ENCODE results near the gene CST1.
"Not testable (repeated sequence)": the region's sequence is repeated elsewhere in the genome, so short reads cannot be mapped to it uniquely, and the experiment has no call there.

Gene CST1

DNA sequence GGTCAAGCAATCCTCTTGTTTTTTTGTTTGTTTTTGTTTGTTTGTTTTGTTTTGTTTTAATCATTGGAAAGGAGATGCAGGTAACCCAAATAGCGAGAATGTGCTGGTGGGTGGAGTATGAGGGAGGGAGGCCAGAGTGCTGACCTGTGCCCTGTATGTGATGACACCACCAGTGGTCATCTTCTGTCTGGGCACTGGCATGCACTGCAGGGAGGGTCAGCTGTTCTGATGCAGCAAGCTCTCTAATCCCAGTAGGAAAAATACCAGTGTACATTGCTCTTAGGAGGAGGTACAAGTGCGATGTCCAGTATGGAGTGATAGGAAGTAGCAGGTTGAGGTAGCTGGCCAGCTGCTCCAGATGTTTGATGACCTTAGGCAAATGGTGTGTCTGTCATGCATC lies 2.9 kb upstream of the CST1 start:
- no peak for DNase-seq

- DNase-seq = no peak
These were observed 2.4 kb upstream of the CST1 start for GRCh38 chr20:23753194-23753548.

- DNase-seq = no peak
These were observed 1.9 kb upstream of the CST1 start for GRCh38 chr20:23752481-23753193.

DNA sequence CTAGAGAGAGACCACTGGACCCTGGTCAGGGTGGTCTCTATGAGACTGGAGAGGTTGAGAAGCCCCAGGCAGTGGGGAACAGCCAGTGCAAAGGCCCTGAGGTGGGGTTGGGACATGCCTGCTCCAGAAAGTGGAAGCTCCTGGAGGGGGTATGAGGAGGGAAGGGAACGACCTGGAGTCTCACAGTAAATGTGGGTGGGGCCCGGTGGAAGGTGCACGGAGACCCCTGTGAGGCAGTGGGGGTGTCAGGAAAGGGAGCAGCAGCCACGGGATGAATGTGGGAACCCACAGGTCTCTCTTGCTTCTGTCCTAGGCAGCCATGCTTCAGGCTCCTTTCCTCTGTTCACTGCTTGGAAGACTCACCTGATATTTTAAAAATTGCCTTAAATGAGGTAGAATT lies 1.3 kb upstream of the CST1 start:
- DNase-seq = no peak

DNA sequence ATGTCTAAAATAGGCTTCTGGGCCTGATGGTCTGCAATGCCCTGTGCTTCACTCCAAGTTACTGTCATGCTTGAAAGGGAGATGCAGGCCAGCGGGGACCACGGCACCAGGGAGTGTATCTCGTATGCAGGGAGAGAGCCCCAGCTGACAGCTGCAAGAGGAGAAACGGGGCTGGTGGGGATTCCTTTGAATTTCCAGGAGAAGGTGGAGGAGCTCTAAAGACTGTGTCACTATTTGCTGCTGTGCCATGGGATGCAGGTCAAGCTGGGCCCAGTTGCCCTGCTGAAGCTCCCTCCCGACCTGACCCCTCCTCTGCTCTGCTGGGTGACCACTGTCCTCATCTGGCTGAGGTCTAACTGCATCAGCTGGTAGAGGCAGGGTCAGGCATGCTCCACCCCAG lies 989 bp downstream of the CST1 start:
- DNase-seq = no peak

GRCh38 chr20:23748975-23749374 lies 1.8 kb downstream of the CST1 start:
- DNase-seq = not testable (repeated sequence)

DNA sequence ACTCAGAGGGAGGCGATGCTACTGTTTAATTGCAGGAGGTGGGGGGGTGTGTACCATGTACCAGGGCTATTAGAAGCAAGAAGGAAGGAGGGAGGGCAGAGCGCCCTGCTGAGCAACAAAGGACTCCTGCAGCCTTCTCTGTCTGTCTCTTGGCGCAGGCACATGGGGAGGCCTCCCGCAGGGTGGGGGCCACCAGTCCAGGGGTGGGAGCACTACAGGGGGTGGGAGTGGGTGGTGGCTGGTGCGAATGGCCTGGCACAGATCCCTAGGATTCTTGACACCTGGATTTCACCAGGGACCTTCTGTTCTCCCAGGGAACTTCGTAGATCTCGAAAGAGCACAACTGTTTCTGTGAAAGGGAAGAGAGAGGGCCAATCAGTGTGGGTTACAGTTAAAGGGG lies 3.2 kb downstream of the CST1 start:
- DNase-seq = not testable (repeated sequence)

DNA sequence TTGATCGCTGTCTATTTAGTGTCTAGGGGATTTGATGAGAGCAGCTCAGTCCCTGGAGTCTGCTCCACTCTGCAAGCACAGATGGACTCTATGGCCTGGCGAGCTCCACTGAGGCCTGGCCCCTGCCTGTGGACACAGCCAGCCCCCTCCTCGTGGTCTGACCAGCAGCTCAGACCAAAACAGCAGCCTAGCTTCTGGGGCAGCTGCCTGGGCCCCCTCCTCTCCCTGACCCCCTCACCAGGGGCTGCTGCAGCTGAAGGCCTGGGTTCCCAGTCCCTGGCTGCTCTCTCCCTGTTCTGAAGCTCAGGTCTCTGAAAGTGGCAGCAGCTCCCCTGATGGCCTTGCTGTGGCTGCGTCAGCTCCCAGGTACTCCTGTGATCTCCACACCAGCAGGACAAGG lies 3.6 kb downstream of the CST1 start:
- not testable (repeated sequence) for DNase-seq

GRCh38 chr20:23746321-23746720 lies 4.4 kb downstream of the CST1 start:
- no peak for DNase-seq

- DNase-seq = no peak
These were observed 5.5 kb downstream of the CST1 start for GRCh38 chr20:23745247-23745646.

DNA sequence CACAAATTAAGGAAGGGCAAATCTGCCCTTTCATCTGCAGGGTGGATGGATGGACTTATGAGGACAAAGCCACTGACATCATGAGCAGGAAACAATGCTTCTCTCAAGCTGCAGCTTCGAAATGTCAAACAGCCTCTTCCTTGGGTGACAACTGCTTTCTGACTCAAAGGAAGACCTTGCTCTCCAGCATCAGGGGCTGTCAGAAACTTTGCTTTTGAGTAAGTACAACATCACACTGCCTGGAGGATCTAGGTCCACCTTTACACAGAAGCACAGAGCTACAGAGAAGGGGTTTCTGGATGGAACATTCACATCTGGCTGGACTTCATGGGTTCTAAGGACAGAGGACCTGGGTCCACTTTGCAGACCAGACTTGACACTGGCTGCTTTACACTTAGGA lies 5.9 kb downstream of the CST1 start:
- no peak for DNase-seq

GRCh38 chr20:23735391-23735790 lies 15.3 kb downstream of the CST1 start:
- DNase-seq = not testable (repeated sequence)

DNA sequence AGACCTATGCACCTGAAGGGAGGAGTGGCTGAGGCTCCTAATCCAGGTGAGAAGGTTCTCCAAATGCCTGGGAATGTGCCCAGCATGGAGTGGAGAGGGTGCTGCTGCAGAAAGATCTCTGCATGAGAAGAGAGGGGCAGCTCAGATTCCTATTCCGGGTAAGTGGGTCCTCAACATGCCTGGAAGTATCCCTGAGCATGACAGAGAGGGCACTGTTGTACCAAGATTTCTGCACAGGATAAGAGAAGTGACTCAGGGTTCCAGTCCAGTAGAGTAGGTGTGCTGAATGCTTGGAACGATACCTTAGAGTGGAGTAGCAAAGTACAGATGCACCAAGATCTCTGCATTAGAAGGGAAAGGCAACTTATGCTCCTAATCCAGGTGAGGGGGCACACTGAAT lies 15.8 kb downstream of the CST1 start:
- DNase-seq = not testable (repeated sequence)

- DNase-seq = not testable (repeated sequence)
These were observed 16.3 kb downstream of the CST1 start for GRCh38 chr20:23734440-23734839.

GRCh38 chr20:23727016-23727415 lies 23.7 kb downstream of the CST1 start:
- no peak for DNase-seq

DNA sequence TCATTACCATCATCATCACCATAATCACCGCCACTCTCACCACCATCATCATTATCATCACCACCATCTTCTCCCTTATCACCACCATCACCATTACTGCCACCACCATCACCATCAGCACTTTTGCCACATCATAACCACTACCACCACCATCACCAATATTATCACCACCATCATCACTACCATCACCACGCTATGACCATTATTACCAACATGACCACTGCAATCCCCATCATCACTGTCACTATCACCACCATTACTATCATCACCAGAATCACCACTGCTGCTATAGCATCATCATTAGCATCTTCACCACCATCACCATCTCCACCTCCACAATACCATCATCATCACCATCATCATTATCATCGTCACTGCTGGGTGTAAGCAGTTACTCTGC lies 25.6 kb downstream of the CST1 start:
- no peak for DNase-seq

- DNase-seq = not testable (repeated sequence)
These were observed 27.0 kb downstream of the CST1 start for GRCh38 chr20:23723659-23724307.

DNA sequence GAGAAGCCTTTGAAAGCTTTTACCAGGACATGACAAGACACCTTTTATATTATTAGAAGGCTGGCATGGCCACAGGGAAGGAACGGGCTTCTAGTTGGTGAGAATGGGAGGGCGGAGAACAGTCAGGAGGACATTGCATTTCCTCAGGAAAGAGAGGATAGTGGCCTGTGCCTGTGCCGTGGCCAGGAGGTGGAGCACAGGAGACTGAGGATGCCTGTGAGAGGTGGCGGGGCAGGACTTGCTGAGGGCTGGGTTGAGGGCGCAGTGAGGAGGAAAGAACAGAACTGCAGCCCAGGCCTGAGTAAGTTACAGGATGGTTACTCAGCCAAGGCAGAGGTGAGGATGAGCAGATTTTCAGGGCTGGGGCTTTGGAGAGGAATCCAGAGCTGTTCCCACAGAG lies 27.9 kb downstream of the CST1 start:
- DNase-seq = not testable (repeated sequence)

- no peak for DNase-seq
These were observed 28.8 kb downstream of the CST1 start for GRCh38 chr20:23721962-23722361.

DNA sequence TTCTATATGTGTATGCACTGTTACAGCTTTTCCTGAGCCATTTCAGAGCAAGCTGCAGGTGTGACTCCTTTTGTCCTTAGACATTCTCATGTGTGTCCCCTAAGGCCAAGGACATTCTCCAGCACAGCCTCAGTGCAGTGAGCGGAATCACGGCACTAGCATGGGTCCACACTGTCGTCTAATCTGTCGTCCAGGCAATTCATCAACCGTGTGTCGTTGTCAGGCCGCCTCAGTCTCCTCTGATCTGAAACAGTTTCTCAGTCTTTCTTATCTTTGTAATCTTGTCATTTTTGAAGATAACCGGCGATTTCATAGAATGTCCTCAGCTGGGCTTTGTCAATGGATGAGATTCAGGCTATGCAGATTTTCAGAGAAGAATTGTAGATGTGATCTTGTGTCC lies 31.4 kb downstream of the CST1 start:
- not testable (repeated sequence) for DNase-seq

- DNase-seq = not testable (repeated sequence)
These were observed 39.0 kb downstream of the CST1 start for GRCh38 chr20:23711778-23712177.

- no peak for DNase-seq
These were observed 40.0 kb downstream of the CST1 start for GRCh38 chr20:23710771-23711170.

GRCh38 chr20:23705895-23706294 lies 44.8 kb downstream of the CST1 start:
- no peak for DNase-seq

- DNase-seq = no peak
These were observed 48.7 kb downstream of the CST1 start for GRCh38 chr20:23702021-23702420.

DNA sequence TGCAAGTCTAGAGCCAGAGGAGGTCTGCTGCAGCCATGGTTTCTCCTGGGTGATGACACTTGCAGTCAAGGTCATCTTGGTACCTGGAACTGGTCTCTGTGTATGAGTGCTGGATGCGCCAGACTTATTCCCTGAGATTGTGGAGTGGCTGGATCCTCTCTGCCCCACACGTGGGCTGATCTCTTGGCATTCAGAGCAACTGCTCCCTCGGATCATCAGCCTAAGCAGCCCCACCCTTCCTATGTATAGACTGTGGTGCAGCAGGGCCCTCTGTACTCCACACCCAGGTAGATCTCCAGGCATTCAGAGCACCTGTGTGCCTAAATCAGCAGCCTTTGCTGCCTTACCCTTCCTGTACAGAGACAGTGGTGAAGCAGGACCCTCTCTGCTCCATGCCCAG lies 49.8 kb downstream of the CST1 start:
- no peak for DNase-seq
